Gastroesophageal sphincter (tissue), 4 donors: ENCODE results near the gene INPP4B. TPM values are rescaled to one million over a fixed set of nuclear protein-coding genes. Genes with fewer than 3 reads are reported as not detected.

Source experiments
- ATAC-seq: fragments of 150-250 bp; one replicate; pipeline ENCODE4 v1.9.1; 2016; ENCODE audit warnings: mild to moderate bottlenecking, moderate library complexity
- H3K27ac ChIP-seq, 4 donors: fragments of 200-600 bp; sonication (generic) in 3 of 4; 1 replicate in 3 of 4; 2 replicates in 1 of 4; pipeline ENCODE4 v1.5.1; 2016 to 2019
- H3K27me3 ChIP-seq: fragments of 200-600 bp; sonication (generic); one replicate; pipeline ENCODE4 v1.5.1; 2019
- H3K36me3 ChIP-seq, 2 donors: fragments of 200-600 bp; sonication (generic); one replicate each; pipeline ENCODE4 v1.5.1; 2019; ENCODE audit warnings: control low read depth in 1 of 2
- H3K4me1 ChIP-seq, 3 donors: fragments of 200-600 bp; sonication (generic); 1 replicate in 2 of 3; 2 replicates in 1 of 3; pipeline ENCODE4 v1.5.1; 2016 to 2019; ENCODE audit warnings: control low read depth in 2 of 3
- H3K4me3 ChIP-seq, 2 donors: fragments of 200-600 bp; sonication (generic); one replicate each; pipeline ENCODE4 v1.5.1; 2019; ENCODE audit warnings: mild to moderate bottlenecking in 1 of 2, moderate library complexity in 1 of 2
- H3K9me3 ChIP-seq, 3 donors: fragments of 200-600 bp; sonication (generic); one replicate each; pipeline ENCODE4 v1.5.1; 2017 to 2019; ENCODE audit warnings: control low read depth in 2 of 3
- CTCF ChIP-seq, 4 experiments: fragments of 200-600 bp in 2 of 4; fragments of 450-650 bp in 2 of 4; sonication (generic) in 1 of 4; IDR thresholded peaks; one replicate each; pipeline ENCODE4 v1.5.1; 2017 to 2019; ENCODE audit warnings: antibody characterized with exemption in 4 of 4, mild to moderate bottlenecking in 2 of 4, moderate library complexity in 2 of 4
- EP300 ChIP-seq: sonication (generic); formaldehyde crosslinking; IDR thresholded peaks from one replicate; pipeline ENCODE4 v1.6.1; 2017; ENCODE audit warnings: antibody characterized with exemption, mild to moderate bottlenecking
- POLR2A ChIP-seq, 2 donors: fragments of 450-650 bp; IDR thresholded peaks; one replicate each; pipeline ENCODE4 v1.6.1; 2017; ENCODE audit warnings: antibody characterized with exemption in 2 of 2, mild to moderate bottlenecking in 2 of 2, moderate library complexity in 1 of 2
- POLR2AphosphoS5 ChIP-seq: sonication (generic); formaldehyde crosslinking; IDR thresholded peaks from one replicate; pipeline ENCODE4 v1.6.1; 2017; ENCODE audit warnings: antibody characterized with exemption
- WGBS, 2 donors: methylation state at CpG; one replicate each; pipeline ENCODE4 v1.1.5; 2018; ENCODE audit warnings: low coverage in 1 of 2; 5-methylcytosine and 5-hydroxymethylcytosine counted together
- total RNA-seq, 4 donors: library from RNA; depleted of rRNA; stranded (reverse); fragments of >200 nt; gene quantifications; one replicate each; pipeline ENCODE4 v1.1.0, GENCODE V29; 2016

Gene INPP4B
- total RNA-seq, 4 donors from 2014 or later = 17.6 to 63.8 (median 31.3) TPM

- ATAC-seq = no peak
- H3K27ac ChIP-seq = no peak overlapping the region
- H3K9me3 ChIP-seq = no peaks in the 10 kb centered on the region
Observed at GRCh38 chr4:142016031-142016430, 830.1 kb downstream of the INPP4B start.

GRCh38 chr4:142009751-142010150 lies 836.4 kb downstream of the INPP4B start:
- no peak for TF ChIP-seq CTCF (IDR thresholded peaks at IDR 0.05)
- TF ChIP-seq POLR2AphosphoS5 = no peak
- TF ChIP-seq EP300 = no peak
- no peak for TF ChIP-seq POLR2A (IDR thresholded peaks at IDR 0.05)
- ATAC-seq = no peak
- Histone ChIP-seq H3K27me3 (no peaks in the 10 kb centered on the region), H3K27ac (no peak overlapping the region), H3K4me1 (no peaks in the 10 kb centered on the region), H3K9me3 (peaks cover 0 to 20% (median 0%) of the 10 kb centered on the region in 3 donors), H3K36me3 (no peaks in the 10 kb centered on the region), H3K4me3 (no peak overlapping the region)
- 50 to 53% methylated on average over 1 of the region's 2 CpGs for WGBS, 2 donors

More at GRCh38 chr4:142016031-142016430, 830.1 kb downstream of the INPP4B start:
- Histone ChIP-seq H3K4me1 (no peaks in the 10 kb centered on the region), H3K4me3 (no peak overlapping the region), H3K36me3 (no peaks in the 10 kb centered on the region), H3K27me3 (no peaks in the 10 kb centered on the region)
- TF ChIP-seq POLR2A (IDR thresholded peaks at IDR 0.05) = no peak

- no peaks in the 10 kb centered on the region for H3K36me3 ChIP-seq
- WGBS, 2 donors = 67 to 82% methylated on average over 1 of the region's 1 CpG
- ATAC-seq = no peak
- no peaks in the 10 kb centered on the region for H3K4me1 ChIP-seq
- H3K27me3 ChIP-seq = no peaks in the 10 kb centered on the region
- TF ChIP-seq POLR2A (IDR thresholded peaks at IDR 0.05) = no peak
- no peak for TF ChIP-seq POLR2AphosphoS5
- no peak for TF ChIP-seq EP300
- TF ChIP-seq CTCF (IDR thresholded peaks at IDR 0.05) = no peak
- H3K4me3 ChIP-seq = no peak overlapping the region
- peaks cover 0 to 21% (median 0%) of the 10 kb centered on the region in 3 donors for H3K9me3 ChIP-seq
- H3K27ac ChIP-seq = no peak overlapping the region
Observed at GRCh38 chr4:142005519-142005918, 840.6 kb downstream of the INPP4B start.

GRCh38 chr4:141999446-142000143 lies 846.5 kb downstream of the INPP4B start:
- TF ChIP-seq CTCF (IDR thresholded peaks at IDR 0.05) (no peak), POLR2AphosphoS5 (no peak), POLR2A (IDR thresholded peaks at IDR 0.05) (no peak), EP300 (no peak)
- H3K9me3 ChIP-seq = no peaks in the 10 kb centered on the region
- H3K4me3 ChIP-seq = no peak overlapping the region
- WGBS, 2 donors = 78 to 83% methylated on average over 5 of the region's 5 CpGs
- H3K27me3 ChIP-seq = no peaks in the 10 kb centered on the region
- no peaks in the 10 kb centered on the region for H3K4me1 ChIP-seq
- H3K36me3 ChIP-seq = no peaks in the 10 kb centered on the region
- no peak overlapping the region for H3K27ac ChIP-seq
- ATAC-seq = no peak

GRCh38 chr4:141995056-141995455 lies 851.0 kb downstream of the INPP4B start:
- Histone ChIP-seq H3K36me3 (no peaks in the 10 kb centered on the region), H3K9me3 (no peaks in the 10 kb centered on the region), H3K4me3 (no peak overlapping the region), H3K27ac (no peak overlapping the region), H3K4me1 (no peaks in the 10 kb centered on the region), H3K27me3 (no peaks in the 10 kb centered on the region)
- 25 to 75% methylated on average over 1 of the region's 1 CpG for WGBS, 2 donors
- ATAC-seq = no peak
- TF ChIP-seq CTCF (IDR thresholded peaks at IDR 0.05) (no peak), POLR2A (IDR thresholded peaks at IDR 0.05) (no peak), POLR2AphosphoS5 (no peak), EP300 (no peak)
